ENCODE measurements around the gene SYNDIG1. TPM values are rescaled to one million over a fixed set of nuclear protein-coding genes. Genes with fewer than 3 reads are reported as not detected.

Gene SYNDIG1
- total RNA-seq, 2 donors from 2014 or later: 0.78 TPM; not detected in 1

DNA sequence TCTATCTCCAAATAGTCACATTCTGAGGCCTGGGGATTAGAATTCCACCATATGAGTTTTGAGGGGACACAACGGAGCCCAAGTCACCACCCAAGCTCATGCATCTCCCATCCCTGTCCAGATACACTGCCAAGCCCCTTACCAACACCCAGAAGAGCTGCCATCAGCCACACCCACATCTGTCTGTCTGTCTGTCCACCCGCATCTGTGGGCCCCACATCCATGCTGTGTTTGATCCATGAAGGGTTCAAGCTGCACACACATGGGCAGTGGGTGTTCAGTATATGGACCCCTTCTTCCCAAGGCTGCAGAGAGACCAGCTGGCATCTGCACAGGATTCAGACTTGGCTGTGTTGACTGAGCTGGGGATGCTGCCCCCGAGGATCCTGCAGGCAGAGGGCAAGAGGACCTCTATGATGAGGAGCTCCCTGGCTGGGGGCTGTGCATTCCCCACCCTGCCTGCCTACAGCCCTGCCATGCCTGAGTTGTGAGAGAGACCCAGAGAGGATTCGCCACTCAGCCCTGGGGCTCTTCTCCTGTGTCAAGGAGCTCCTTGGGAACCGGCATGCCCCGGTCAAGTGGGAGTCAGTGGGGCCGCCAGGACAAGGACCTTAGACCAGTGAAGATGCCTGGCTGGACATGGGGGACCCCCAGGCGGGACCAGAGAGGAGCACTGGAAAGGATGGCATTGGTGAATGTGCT lies 206.4 kb downstream of the SYNDIG1 start:
- no peak for DNase-seq
- intact Hi-C loops (cut with DNase I): no loop called here
- H3K4me1 ChIP-seq: no peaks in the 10 kb centered on the region
- H3K9me3 ChIP-seq: no peaks in the 10 kb centered on the region
- no peak for TF ChIP-seq POLR2A (IDR thresholded peaks at IDR 0.05)
- TF ChIP-seq, protein P1, sequence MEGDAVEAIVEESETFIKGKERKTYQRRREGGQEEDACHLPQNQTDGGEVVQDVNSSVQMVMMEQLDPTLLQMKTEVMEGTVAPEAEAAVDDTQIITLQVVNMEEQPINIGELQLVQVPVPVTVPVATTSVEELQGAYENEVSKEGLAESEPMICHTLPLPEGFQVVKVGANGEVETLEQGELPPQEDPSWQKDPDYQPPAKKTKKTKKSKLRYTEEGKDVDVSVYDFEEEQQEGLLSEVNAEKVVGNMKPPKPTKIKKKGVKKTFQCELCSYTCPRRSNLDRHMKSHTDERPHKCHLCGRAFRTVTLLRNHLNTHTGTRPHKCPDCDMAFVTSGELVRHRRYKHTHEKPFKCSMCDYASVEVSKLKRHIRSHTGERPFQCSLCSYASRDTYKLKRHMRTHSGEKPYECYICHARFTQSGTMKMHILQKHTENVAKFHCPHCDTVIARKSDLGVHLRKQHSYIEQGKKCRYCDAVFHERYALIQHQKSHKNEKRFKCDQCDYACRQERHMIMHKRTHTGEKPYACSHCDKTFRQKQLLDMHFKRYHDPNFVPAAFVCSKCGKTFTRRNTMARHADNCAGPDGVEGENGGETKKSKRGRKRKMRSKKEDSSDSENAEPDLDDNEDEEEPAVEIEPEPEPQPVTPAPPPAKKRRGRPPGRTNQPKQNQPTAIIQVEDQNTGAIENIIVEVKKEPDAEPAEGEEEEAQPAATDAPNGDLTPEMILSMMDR (IDR thresholded peaks at IDR 0.05): no peak
- ATAC-seq: no peak
- no peaks in the 10 kb centered on the region for H3K36me3 ChIP-seq (replicated peaks in 1 of 2; ENCODE audit: insufficient read depth in 1 of 2, low read depth in 2 of 2)
- no peak overlapping the region for H3K4me3 ChIP-seq
- 89 to 97% methylated on average over 2 to 8 of the region's 8 CpGs for WGBS, 2 donors
- no peak overlapping the region for H3K27ac ChIP-seq
- no peaks in the 10 kb centered on the region for H3K27me3 ChIP-seq

GRCh38 chr20:24676353-24676977 lies 207.0 kb downstream of the SYNDIG1 start:
- ATAC-seq (no peak), DNase-seq (no peak)
- H3K27ac ChIP-seq: no peak overlapping the region
- intact Hi-C loops (cut with DNase I): no loop called here
- no peaks in the 10 kb centered on the region for H3K9me3 ChIP-seq
- H3K27me3 ChIP-seq: no peaks in the 10 kb centered on the region
- TF ChIP-seq, protein P1 (IDR thresholded peaks at IDR 0.05): no peak
- no peak for TF ChIP-seq POLR2A (IDR thresholded peaks at IDR 0.05)
- no peak overlapping the region for H3K4me3 ChIP-seq
- H3K36me3 ChIP-seq (replicated peaks in 1 of 2; ENCODE audit: insufficient read depth in 1 of 2, low read depth in 2 of 2): no peaks in the 10 kb centered on the region
- WGBS, 2 donors: 83 to 84% methylated on average over 5 to 11 of the region's 11 CpGs
- no peaks in the 10 kb centered on the region for H3K4me1 ChIP-seq

DNA sequence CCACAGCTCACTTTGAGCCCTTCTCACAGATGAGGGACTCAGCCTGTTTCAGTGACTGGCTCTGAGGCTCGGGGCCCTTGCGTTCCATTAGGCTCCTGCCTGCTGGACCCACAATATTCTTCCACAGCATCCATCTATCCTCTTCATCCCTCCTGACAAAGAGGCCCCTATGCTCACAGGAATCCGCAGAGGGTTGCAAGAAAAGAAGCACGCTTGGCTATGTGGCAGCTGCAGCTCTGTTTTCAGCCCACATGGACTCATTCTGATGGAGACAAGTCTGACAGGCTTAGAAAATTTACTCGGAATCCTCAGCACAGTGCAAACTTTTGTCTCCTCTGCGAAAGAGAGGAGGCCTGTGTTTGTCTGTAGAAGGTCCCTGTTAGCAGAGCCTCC lies 207.5 kb downstream of the SYNDIG1 start:
- no peak for ATAC-seq
- no peaks in the 10 kb centered on the region for H3K36me3 ChIP-seq (replicated peaks in 1 of 2; ENCODE audit: insufficient read depth in 1 of 2, low read depth in 2 of 2)
- intact Hi-C loops (cut with DNase I): no loop called here
- H3K9me3 ChIP-seq: no peaks in the 10 kb centered on the region
- no peak overlapping the region for H3K4me3 ChIP-seq
- no peak overlapping the region for H3K27ac ChIP-seq
- H3K27me3 ChIP-seq: no peaks in the 10 kb centered on the region
- DNase-seq: no peak
- 49 to 71% methylated on average over 6 of the region's 6 CpGs for WGBS, 2 donors
- TF ChIP-seq, protein P1 (IDR thresholded peaks at IDR 0.05): no peak
- no peak for TF ChIP-seq POLR2A (IDR thresholded peaks at IDR 0.05)
- no peaks in the 10 kb centered on the region for H3K4me1 ChIP-seq

GRCh38 chr20:24677626-24678315 lies 208.3 kb downstream of the SYNDIG1 start:
- Histone ChIP-seq H3K4me3 (no peak overlapping the region), H3K27me3 (no peaks in the 10 kb centered on the region), H3K27ac (no peak overlapping the region), H3K36me3 (replicated peaks in 1 of 2; ENCODE audit: insufficient read depth in 1 of 2, low read depth in 2 of 2) (no peaks in the 10 kb centered on the region), H3K9me3 (no peaks in the 10 kb centered on the region), H3K4me1 (no peaks in the 10 kb centered on the region)
- intact Hi-C loops (cut with DNase I): no loop called here
- 67 to 81% methylated on average over 8 to 9 of the region's 9 CpGs for WGBS, 2 donors
- ATAC-seq (no peak), DNase-seq (no peak)
- TF ChIP-seq, protein P1 (IDR thresholded peaks at IDR 0.05): no peak
- TF ChIP-seq POLR2A (IDR thresholded peaks at IDR 0.05): no peak

All from body of pancreas (tissue), 4 donors.